ENCODE measurements around the gene STK24.

GRCh38 chr13:98479496-98480003 is 97.4 kb downstream of the STK24 start:
- TF ChIP-seq POLR2A (IDR thresholded peaks at IDR 0.05): no peak
- TF ChIP-seq EP300 (IDR thresholded peaks at IDR 0.05): no peak
- TF ChIP-seq, protein P1, sequence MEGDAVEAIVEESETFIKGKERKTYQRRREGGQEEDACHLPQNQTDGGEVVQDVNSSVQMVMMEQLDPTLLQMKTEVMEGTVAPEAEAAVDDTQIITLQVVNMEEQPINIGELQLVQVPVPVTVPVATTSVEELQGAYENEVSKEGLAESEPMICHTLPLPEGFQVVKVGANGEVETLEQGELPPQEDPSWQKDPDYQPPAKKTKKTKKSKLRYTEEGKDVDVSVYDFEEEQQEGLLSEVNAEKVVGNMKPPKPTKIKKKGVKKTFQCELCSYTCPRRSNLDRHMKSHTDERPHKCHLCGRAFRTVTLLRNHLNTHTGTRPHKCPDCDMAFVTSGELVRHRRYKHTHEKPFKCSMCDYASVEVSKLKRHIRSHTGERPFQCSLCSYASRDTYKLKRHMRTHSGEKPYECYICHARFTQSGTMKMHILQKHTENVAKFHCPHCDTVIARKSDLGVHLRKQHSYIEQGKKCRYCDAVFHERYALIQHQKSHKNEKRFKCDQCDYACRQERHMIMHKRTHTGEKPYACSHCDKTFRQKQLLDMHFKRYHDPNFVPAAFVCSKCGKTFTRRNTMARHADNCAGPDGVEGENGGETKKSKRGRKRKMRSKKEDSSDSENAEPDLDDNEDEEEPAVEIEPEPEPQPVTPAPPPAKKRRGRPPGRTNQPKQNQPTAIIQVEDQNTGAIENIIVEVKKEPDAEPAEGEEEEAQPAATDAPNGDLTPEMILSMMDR (IDR thresholded peaks at IDR 0.05): no peak

Data from tibial nerve (tissue), 4 donors.